B cell (primary cell): Measurements from ENCODE around the gene PLVAP. TPM values are rescaled to one million over a fixed set of nuclear protein-coding genes. Genes with fewer than 3 reads are reported as not detected.

Experiments
- ATAC-seq: fragments of 200-7000 bp; cut with Tn5 transposase; one replicate; pipeline ENCODE4 v1.10.0; 2021; ENCODE audit warnings: low read depth, mild to moderate bottlenecking, moderate number of reproducible peaks, moderate library complexity
- CTCF ChIA-PET: fragments of 350-600 bp; sonication (Branson Sonifier 250); formaldehyde crosslinking; loops from one replicate; lab custom pipeline; 2021; ENCODE audit warnings: antibody characterized with exemption, inconsistent platforms; lab: Charles Lee
- POLR2A ChIA-PET: fragments of 350-600 bp; sonication (Branson Sonifier 250); formaldehyde crosslinking; loops from one replicate; lab custom pipeline; 2021; ENCODE audit warnings: antibody characterized with exemption; lab: Charles Lee
- DNase-seq: peaks from one replicate; pipeline ENCODE4 v3.0.0; 2013
- H2AFZ ChIP-seq: 2 replicates; pipeline ENCODE4 v1.6.1; 2012; ENCODE audit warnings: mild to moderate bottlenecking, low read depth, low read length; ENCODE audit not compliant: insufficient read depth, poor library complexity, severe bottlenecking
- H3K27ac ChIP-seq, 2 donors: 1 replicate in 1 of 2; 2 replicates in 1 of 2; pipeline ENCODE4 v1.5.1; 2012 to 2013; ENCODE audit warnings: low read length in 2 of 2, mild to moderate bottlenecking in 2 of 2, moderate library complexity in 1 of 2
- H3K27me3 ChIP-seq, 4 experiments: fragments of 200-600 bp in 1 of 4; sonication (generic) in 1 of 4; replicated peaks in 1 of 4; 1 replicate in 2 of 4; 2 replicates in 2 of 4; pipeline versions ENCODE4 v1.6.1 to v1.7.0; 2013 to 2016; ENCODE audit warnings: low read length in 3 of 4, mild to moderate bottlenecking in 2 of 4, mixed read lengths in 1 of 4, moderate library complexity in 1 of 4; ENCODE audit not compliant: insufficient read depth in 4 of 4, control insufficient read depth in 3 of 4; ENCODE audit errors: control extremely low read depth in 1 of 4
- H3K36me3 ChIP-seq, 2 experiments: replicated peaks in 1 of 2; 1 replicate in 1 of 2; 2 replicates in 1 of 2; pipeline versions ENCODE4 v1.6.1 to v1.7.1; 2013; ENCODE audit warnings: low read length in 1 of 2; ENCODE audit not compliant: insufficient read depth in 2 of 2, control insufficient read depth in 1 of 2; ENCODE audit errors: control extremely low read depth in 1 of 2, extremely low read depth in 1 of 2
- H3K4me1 ChIP-seq, 2 donors: fragments of 200-600 bp in 1 of 2; sonication (generic) in 1 of 2; 1 replicate in 1 of 2; 2 replicates in 1 of 2; pipeline versions ENCODE4 v1.5.1 to v1.6.1; 2013 to 2017; ENCODE audit warnings: low read length in 2 of 2; ENCODE audit not compliant: control insufficient read depth in 2 of 2, insufficient read depth in 2 of 2
- H3K4me2 ChIP-seq: replicated peaks from 2 replicates; pipeline ENCODE3; 2012; ENCODE audit warnings: mild to moderate bottlenecking, low read depth, low read length; ENCODE audit not compliant: poor library complexity, severe bottlenecking
- H3K4me3 ChIP-seq, 5 experiments: fragments of 200-600 bp in 1 of 5; sonication (generic) in 1 of 5; 1 replicate in 3 of 5; 2 replicates in 2 of 5; pipeline versions ENCODE4 v1.5.1 to v1.7.0; 2011 to 2016; ENCODE audit warnings: low read length in 4 of 5, mild to moderate bottlenecking in 4 of 5, low read depth in 2 of 5, control low read depth in 1 of 5, moderate library complexity in 1 of 5; ENCODE audit not compliant: insufficient read depth in 1 of 5; ENCODE audit errors: control extremely low read depth in 1 of 5, extremely low read depth in 1 of 5
- H3K79me2 ChIP-seq: fragments of 200-600 bp; sonication (generic); one replicate; pipeline ENCODE4 v1.6.0; 2016; ENCODE audit warnings: low read length; ENCODE audit not compliant: control insufficient read depth, insufficient read depth
- H3K9ac ChIP-seq: fragments of 200-600 bp; sonication (generic); 2 replicates; pipeline ENCODE4 v1.6.1; 2017; ENCODE audit warnings: mild to moderate bottlenecking, low read length, moderate library complexity
- H3K9me3 ChIP-seq, 3 donors: one replicate each; pipeline versions ENCODE4 v1.6.1 to v1.7.1; 2013; ENCODE audit warnings: low read length in 2 of 3; ENCODE audit not compliant: control insufficient read depth in 2 of 3, insufficient read depth in 1 of 3; ENCODE audit errors: control extremely low read depth in 1 of 3
- H4K20me1 ChIP-seq: 2 replicates; pipeline ENCODE4 v1.6.0; 2012; ENCODE audit warnings: mild to moderate bottlenecking, low read length; ENCODE audit not compliant: insufficient read depth, control insufficient read depth, poor library complexity, severe bottlenecking
- H3K27ac Mint-ChIP-seq: one replicate; pipeline ENCODE4 v1.8.0; 2021; ENCODE audit warnings: mixed read lengths
- H3K27me3 Mint-ChIP-seq: one replicate; pipeline ENCODE4 v1.8.0; 2021; ENCODE audit warnings: mixed read lengths
- H3K4me1 Mint-ChIP-seq: one replicate; pipeline ENCODE4 v1.8.0; 2021; ENCODE audit warnings: mixed read lengths
- H3K4me3 Mint-ChIP-seq: one replicate; pipeline ENCODE4 v1.8.0; 2021; ENCODE audit warnings: mixed read lengths
- H3K9me3 Mint-ChIP-seq: one replicate; pipeline ENCODE4 v1.8.0; 2022; ENCODE audit warnings: mixed read lengths; ENCODE audit not compliant: insufficient read depth
- EZH2 ChIP-seq: IDR thresholded peaks from 2 replicates; pipeline ENCODE4 v1.6.1; 2012; ENCODE audit warnings: borderline replicate concordance, low read depth, mild to moderate bottlenecking, moderate library complexity, low read length; ENCODE audit not compliant: insufficient read depth, poor library complexity, severe bottlenecking
- WGBS: methylation state at CpG from one replicate; pipeline ENCODE4 v1.1.5; 2013; ENCODE audit warnings: missing lambda C conversion rate; ENCODE audit not compliant: insufficient coverage; 5-methylcytosine and 5-hydroxymethylcytosine counted together
- intact Hi-C: fragments of 100-400 bp; cut with micrococcal nuclease; formaldehyde crosslinking; loops from one replicate; pipeline ENCODE4 v1.10.0; 2022
- polyA plus RNA-seq: library from polyadenylated mRNA; depleted of rRNA; stranded (reverse); fragments of >200 nt; gene quantifications from 2 replicates; pipeline ENCODE4 v1.2.3, GENCODE V29; 2012
- total RNA-seq, 2 donors: library from RNA; stranded (reverse); fragments of 120-200 nt in 1 of 2; gene quantifications; 1 replicate in 1 of 2; 2 replicates in 1 of 2; pipeline versions ENCODE4 v1.2.3 to v1.2.4, GENCODE V29; 2013 to 2022
- TF ChIP-seq, protein P1 (sequence below): fragments of 200-600 bp; IDR thresholded peaks from one replicate; pipeline ENCODE4 v1.8.0; 2022; ENCODE audit warnings: antibody characterized with exemption, mild to moderate bottlenecking

Gene PLVAP
- total and polyA plus RNA-seq, 2 donors (not counting 1 experiment from before 2014, with no cell fraction given): 0.06 TPM; not detected in 1

DNA sequence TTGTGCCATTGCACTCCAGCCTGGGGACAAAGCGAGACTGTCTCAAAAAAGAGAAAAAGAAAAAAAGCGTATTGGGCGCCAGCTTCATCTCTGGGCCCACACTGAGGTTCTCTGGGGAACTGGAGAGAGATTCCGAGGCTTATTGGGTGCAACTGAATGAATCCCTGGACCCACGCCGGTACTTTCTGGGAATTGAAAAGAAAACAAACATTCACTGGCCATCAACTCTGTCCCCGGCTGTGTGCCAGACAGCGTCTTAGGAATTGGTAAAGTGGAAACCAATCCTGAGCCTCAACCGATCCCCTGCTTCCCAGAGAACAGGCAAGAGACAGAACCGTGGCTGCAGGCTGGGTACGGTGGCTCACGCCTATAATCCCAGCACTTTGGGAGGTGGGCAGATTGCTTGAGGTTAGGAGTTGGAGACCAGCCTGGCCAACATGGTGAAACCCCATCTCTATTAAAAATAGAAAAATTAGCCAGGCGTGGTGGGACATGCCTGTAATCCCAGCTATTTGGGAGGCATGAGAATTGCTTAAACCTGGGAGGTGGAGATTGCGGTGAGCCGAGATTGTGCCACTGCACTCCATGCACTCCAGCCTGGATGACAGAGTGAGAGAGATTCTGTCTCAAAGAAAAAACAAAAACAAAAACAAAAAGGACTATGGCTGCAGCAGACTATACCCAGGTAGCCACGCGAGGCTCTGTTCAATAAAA is 51.1 kb downstream of the PLVAP start:
- WGBS: 97% methylated on average over 12 of the region's 17 CpGs
- H3K79me2 ChIP-seq: no peaks in the 10 kb centered on the region
- no peak overlapping the region for H2AFZ ChIP-seq
- no peaks in the 10 kb centered on the region for H3K36me3 ChIP-seq
- DNase-seq (no peak), ATAC-seq (no peak)
- ChIA-PET CTCF (no interaction called here), POLR2A (no interaction called here)
- no peak for TF ChIP-seq EZH2
- TF ChIP-seq, protein P1, sequence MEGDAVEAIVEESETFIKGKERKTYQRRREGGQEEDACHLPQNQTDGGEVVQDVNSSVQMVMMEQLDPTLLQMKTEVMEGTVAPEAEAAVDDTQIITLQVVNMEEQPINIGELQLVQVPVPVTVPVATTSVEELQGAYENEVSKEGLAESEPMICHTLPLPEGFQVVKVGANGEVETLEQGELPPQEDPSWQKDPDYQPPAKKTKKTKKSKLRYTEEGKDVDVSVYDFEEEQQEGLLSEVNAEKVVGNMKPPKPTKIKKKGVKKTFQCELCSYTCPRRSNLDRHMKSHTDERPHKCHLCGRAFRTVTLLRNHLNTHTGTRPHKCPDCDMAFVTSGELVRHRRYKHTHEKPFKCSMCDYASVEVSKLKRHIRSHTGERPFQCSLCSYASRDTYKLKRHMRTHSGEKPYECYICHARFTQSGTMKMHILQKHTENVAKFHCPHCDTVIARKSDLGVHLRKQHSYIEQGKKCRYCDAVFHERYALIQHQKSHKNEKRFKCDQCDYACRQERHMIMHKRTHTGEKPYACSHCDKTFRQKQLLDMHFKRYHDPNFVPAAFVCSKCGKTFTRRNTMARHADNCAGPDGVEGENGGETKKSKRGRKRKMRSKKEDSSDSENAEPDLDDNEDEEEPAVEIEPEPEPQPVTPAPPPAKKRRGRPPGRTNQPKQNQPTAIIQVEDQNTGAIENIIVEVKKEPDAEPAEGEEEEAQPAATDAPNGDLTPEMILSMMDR: no peak
- no peak overlapping the region for H3K4me3 ChIP-seq
- peaks cover 0 to 14% (median 1%) of the 10 kb centered on the region in 4 experiments for H3K27me3 ChIP-seq
- H3K9me3 Mint-ChIP-seq: no peaks in the 10 kb centered on the region
- peaks cover 13 to 17% of the 10 kb centered on the region in 2 donors for H3K4me1 ChIP-seq
- peaks cover 8% of the 10 kb centered on the region for H4K20me1 ChIP-seq
- no peaks in the 10 kb centered on the region for H3K9me3 ChIP-seq
- H3K4me2 ChIP-seq: no peak overlapping the region
- peaks cover 13% of the 10 kb centered on the region for H3K4me1 Mint-ChIP-seq
- peaks cover 6% of the 10 kb centered on the region for H3K27me3 Mint-ChIP-seq
- H3K27ac ChIP-seq: no peak overlapping the region
- H3K27ac Mint-ChIP-seq: no peak overlapping the region
- H3K9ac ChIP-seq: no peak overlapping the region
- intact Hi-C loops: no loop called here
- H3K4me3 Mint-ChIP-seq: no peak overlapping the region

DNA sequence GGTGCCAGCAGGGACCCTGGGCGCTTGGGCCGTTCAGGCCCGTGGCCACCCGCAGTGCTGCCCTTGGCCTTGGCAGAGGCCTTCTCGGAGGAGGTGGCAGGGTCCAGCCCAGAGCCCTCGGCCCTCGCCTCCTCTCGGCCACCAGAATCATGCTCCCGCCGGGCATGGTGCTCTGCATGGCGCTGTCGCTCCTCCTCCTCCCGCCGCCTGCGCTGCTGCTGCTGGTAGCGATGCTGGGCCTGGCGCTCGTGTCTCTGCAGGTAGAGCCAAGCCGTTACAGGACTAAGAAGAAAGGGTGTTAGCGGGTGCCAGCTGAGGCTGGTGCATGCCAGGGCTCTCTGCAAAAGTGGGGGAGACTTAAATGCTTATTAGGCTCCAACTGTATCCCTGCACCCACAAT is 52.0 kb downstream of the PLVAP start:
- peaks cover 13 to 17% of the 10 kb centered on the region in 2 donors for H3K4me1 ChIP-seq
- ChIA-PET POLR2A (interaction anchor here (0.7 kb wide), 1 partner anchor 1214 kb away, joined by 3 read pairs; no protein-coding TSS in a partner anchor), CTCF (no interaction called here)
- ATAC-seq (no peak), DNase-seq (no peak)
- H3K36me3 ChIP-seq: peaks cover 0 to 8% of the 10 kb centered on the region in 2 experiments
- no peaks in the 10 kb centered on the region for H3K79me2 ChIP-seq
- 97% methylated on average over 18 of the region's 20 CpGs for WGBS
- H3K27ac Mint-ChIP-seq: no peak overlapping the region
- no peak overlapping the region for H3K4me3 ChIP-seq
- no peak overlapping the region for H2AFZ ChIP-seq
- no peaks in the 10 kb centered on the region for H3K9me3 ChIP-seq
- intact Hi-C loops: no loop called here
- peaks cover 0 to 6% (median 1%) of the 10 kb centered on the region in 4 experiments for H3K27me3 ChIP-seq
- no peak overlapping the region for H3K4me2 ChIP-seq
- no peak overlapping the region for H3K9ac ChIP-seq
- peaks cover 15% of the 10 kb centered on the region for H4K20me1 ChIP-seq
- no peaks in the 10 kb centered on the region for H3K27me3 Mint-ChIP-seq
- peaks cover 10% of the 10 kb centered on the region for H3K4me1 Mint-ChIP-seq
- H3K27ac ChIP-seq: no peak overlapping the region
- H3K9me3 Mint-ChIP-seq: no peaks in the 10 kb centered on the region
- H3K4me3 Mint-ChIP-seq: no peak overlapping the region
- no peak for TF ChIP-seq EZH2
- TF ChIP-seq, protein P1: no peak
